ENCODE measurements around the gene HIVEP2.

Gene HIVEP2

DNA sequence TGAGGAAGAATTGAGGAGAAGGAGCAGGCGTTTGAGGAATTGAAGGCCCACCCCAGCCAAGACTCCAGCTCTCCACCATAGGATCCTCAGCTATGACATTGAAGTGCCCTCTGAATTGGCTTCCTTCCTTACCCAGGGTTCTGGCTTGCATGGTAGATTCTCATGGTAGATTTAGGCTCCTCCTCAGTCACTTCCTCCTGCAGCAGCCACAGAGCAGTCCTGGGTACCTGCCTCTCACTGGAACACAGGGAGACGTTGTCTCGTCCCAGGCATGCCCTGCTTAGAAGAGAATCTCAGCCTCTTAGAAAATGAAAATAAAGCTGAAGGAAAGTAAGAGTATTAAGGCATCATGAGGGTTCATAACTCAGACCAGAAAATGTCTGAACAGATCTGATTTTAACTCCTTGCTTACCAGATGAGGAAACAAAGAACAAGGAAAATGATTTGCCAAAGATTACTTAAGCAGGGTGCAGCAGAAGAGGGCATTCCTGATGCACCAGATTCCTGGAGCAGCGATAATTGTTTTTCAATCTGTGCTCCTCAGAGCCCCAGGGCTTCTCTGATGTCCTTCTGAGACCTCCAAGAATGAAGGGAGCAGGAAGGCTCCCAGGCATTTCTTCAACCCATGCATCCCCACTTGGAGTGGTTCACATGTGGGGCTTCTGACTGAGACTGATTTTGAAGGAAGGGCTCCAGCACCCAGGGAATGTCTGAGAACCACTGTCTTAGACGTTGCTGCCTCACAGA, 219.8 kb downstream of the HIVEP2 start:
- no peak for DNase-seq

DNA sequence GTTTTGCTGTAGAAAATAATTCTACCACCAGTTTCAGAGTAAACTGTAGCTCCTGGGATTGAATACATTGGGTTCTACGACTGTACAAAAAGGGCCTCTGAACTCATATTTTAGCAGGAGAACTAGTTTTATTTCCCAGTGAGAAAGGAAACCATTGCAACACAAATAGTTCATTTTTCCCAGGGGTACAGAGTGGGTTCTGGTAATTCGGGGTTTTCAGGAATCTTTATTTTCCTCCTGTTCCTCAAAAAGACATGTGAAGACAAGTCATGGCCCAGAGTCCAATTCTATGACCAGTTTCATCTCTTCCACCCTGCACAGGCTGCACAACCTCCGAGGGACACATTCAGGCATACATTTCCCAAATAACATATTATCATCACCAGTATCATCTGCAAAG, 222.1 kb downstream of the HIVEP2 start:
- DNase-seq: no peak

DNA sequence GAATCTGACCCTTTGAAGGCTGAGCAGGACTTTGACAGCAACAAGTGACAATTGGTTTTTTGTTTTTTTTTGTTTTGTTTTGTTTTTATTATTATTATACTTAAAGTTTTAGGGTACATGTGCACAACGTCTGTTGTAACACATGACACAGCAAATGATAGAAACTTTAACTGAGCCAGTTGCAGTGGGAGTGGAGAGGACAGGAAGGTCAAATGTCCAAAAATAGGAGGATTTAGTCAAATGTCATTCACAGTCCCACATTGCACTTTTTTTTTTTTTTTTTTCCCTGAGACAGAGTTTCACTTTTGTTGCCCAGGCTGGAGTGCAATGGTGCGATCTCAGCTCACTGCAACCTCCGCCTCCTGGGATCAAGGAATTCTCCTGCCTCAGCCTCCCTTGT, 223.0 kb downstream of the HIVEP2 start:
- no peak for DNase-seq

DNA sequence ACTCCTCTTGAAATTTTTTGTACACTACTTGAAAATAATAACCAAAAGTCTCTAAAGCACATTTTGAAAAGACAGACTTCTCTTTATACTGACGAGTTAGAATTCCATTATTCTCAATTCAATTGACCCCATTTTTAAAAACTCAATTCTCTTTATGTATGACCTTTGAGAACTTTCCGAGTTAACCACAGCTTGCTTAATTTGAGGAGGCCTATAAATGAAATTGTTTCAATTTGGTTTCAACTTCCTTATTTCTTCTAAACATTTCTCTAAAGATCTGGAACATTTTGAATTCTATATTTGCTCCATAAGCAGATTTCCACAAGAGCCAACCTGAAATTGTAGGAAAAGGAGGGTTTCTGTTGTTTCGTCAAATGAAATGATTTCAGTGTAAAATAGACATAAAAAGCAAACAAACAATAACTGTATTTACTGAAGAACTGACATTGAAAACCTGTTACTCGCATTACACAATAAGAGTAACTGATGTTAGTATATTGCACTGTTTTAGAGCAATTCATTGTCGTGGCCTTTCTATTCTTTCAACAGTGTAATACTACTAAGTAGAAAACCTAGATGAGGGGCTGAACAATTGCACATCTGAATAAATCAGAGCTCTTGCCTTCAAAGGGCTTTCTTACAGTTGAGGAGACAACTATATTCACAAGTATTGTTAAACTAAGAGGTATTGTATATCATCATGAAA, 223.6 kb downstream of the HIVEP2 start:
- DNase-seq: no peak

DNA sequence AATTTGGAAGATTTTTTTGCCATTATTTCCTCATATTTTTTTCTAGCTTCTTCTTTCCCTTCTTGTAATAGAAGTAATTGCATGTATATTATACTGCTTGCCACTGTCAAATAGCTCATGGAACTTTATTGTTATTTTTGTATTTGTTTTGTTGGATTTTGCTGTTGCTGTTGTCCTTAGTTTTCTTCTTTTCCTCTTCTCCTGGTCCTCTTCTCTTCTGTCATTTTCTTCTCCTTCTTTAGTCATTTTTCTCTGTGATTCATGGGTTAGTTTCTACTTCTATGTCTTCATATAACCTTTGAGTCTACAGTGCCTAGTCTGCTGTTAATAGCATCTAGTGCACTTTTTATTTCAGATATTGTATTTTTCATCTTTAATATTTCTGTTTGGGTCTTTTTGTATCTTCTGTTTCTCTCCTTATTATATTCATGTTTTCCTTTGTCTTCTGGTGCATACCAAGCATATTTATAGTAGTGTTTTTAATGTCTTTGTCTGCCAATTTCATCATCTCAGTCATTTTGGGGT, 226.2 kb downstream of the HIVEP2 start:
- DNase-seq: no peak

DNA sequence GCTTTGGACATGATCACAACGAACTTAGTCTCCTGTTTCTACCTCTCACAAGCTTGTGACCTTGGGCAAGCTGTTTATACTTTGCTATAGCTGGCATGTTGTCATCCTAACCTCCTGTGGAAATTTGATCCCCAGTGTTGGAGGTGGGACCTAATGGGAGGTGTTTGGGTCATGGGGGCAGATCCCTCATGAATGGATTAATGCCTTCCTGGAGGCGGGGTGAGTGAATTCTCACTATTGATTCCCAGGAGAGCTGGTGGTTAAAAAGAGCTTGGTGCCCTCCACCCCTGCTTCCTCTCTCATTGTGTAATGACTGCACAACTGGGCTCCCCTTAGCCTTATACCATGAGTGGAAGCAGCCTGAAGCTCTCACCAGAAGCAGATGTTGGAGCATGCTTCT, 228.9 kb downstream of the HIVEP2 start:
- DNase-seq: no peak

DNA sequence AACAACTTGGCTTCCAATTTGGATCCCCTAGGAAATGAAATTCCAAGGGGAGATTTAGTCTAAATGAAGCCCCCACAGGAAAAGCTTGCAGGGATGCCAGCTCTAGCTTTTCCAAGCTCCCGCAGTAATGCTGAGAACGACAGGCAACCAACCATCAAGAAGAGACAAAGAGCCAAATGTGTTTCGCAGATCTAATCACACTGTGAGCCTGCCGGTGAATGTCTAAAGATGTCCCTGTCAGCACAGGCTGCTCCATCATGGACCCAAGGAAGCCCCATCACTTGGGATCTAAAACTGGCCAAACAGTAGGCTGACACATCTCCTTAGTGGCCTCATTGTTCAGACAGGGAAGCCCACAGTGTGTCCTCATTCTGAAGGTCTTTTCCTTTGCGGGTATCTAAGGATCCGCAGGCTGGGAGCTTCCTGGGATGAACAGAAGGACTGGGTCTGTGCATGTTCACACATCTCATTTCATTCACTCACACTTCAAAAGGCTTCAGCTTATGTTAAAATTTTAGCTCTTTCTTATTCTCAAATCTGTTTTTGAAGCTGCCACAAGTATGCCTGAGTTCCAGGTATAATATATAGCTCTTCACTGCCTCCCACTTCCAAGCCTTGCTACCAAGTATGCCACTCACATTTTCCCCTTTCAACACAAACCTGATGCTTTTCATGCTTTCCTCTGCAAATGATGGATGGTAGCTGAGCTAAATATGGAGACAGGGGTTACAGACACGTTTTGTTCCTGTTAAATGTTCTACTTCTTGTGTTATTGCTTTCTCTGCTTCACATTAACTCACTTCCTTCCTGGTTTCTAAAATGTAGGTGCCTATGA, 229.8 kb downstream of the HIVEP2 start:
- no peak for DNase-seq

DNA sequence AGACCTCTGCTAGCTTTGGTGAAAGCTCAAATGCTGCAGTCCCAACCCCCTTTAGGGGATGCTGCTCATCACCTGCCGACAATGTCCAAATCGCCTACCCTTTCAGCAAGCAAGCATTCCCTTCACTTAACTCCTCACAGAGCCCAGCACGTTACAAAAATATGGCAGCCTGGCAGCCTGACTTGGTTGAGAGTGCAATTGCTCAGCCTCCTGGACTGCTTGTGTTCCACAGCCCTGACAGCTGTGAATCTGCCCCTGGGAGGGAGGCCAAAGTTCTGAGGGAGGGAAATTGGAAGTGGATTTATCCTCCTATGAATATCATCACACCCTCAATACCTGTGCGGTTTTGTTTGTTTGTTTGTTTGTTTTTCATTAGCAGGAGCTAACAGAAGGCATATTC, 231.0 kb downstream of the HIVEP2 start:
- no peak for DNase-seq

DNA sequence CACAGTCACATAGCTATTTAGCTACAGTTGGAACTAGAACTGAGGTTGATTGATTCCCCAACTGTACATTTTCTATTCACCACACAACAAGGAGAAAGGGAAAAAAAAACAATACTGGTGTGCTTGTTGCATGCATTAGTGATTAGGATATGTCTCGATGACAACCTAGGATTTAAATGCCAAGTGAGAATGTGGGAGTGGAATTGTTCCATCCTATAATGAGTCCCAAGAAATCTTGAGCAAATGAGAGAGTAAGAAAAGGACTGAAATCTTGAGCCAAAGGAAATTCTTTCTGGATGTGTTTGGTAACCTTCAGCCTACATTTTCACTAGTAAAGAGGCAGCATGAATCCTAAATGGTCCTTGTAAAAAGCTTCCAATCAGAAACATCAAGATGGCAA, 232.7 kb downstream of the HIVEP2 start:
- no peak for DNase-seq

DNA sequence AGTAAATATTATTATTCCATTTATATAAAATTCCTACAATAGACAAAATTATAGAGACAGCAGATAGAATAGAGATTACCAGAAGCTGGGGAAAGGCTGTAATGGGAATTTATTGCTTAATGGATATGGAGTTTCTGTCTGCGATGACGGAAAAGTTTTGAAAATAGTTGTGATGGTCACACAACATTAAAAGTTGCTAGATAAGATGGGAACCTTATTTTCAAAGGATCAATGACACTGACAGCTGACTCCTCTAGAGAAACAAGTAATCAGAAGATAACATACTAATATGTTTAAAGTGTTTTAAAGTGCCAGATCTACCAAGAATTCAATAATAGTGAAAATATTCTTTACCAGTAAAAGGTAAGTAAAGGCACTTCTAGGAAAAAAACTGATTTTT, 236.3 kb downstream of the HIVEP2 start:
- no peak for DNase-seq

DNA sequence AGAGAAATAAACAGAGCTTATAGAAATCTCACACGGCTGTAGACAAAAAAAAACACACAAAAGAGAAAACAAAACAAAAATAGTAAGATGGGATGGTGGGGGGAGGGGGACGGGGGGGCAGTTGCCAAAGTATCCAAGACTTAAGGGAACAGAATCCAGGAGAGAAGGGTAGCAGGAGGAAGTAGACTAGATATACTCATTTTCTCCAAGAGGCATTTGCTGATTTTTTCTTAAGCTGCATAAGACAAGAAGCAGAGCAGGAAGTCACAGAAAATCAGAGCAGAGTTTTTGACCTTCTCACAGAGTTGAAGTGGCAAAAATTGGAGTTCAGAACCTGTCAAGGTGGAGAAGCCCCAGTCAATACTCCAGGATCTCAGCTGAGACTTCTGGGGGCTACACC, 237.7 kb downstream of the HIVEP2 start:
- no peak for DNase-seq

DNA sequence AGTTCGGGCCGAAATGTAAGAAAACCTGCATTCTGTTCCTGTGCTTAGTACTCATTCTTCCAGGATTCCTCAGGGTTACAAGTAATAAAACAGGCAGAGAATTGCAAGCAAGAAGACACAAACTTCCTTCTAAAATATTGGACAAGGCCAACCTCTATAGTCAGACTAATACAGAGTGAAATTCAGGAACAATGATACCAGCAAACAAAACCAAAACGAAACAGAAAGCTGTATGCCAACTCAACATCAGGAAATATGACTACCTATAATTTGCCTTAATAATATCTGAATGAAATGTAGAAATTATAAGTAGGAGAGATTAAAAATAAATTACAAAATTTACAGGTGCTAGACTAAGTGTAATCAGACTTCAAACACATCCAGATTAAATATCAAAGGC, 238.8 kb downstream of the HIVEP2 start:
- DNase-seq: no peak

DNA sequence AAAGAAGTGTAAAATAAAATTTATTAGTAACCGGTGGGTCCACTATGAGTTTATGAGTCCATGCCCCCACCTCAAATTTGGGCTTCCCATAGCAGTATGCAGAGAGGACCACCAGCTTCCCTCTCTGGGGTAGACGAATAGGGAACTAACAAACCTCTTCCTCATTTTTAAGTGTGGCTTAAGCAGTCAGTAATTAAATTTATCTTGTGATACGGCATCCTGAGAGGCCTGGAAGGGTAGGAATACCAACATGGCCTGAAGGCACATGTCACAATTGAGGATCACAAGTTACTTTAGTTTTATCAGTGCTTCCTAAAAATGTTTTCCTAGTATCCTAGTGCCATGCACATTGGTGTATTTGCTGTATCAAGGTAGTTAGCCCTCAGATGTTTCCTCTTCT, 239.9 kb downstream of the HIVEP2 start:
- DNase-seq: no peak

DNA sequence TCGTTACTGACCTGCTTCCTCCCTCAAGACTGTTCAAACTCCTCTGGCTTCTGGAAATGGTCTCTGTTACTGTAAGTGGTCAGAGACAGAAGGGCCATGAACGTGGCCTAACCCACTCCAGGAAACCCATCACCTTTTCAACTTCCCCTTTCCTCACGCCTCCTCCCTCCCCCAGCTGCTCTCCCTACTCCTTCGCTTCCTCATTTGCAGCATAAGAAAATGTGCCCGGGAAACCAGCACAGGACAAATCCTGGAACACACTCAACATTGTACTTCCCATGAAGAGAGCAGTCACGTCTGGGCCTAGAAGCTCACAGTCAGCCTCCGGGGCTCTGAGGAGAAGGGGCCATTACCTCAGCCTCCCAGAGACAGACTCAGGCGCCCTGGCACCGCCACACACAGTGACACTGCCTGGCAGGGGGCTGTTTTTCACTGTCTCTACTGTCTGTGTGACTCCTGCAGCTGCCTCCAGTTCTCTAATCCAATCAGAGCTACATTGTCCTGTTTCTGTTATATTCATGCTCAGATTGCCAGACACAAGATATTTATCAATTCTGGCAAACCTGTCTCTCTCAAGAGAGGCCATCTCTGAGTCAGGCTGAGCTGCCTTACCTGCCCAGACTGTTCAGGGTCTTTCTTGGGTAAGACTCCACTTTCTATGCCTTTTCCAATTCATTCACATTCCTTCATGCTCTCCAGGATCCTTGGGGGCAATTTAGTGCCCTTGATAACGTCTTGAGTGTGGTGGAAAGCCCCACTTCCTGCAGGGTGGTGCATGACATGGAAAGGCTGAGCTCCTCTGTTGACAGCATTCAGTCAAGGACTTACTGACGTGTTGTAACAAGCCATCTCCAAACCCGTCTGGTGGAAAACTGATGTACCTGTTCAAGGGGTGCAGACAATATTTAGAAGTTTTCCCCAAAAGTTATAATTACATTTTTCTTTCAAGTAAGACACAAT, 242.2 kb downstream of the HIVEP2 start:
- peak; percentile 4 for DNase-seq

Measured in CD4-positive, alpha-beta T cell treated with Interleukin-12 subunit alpha and Interleukin-12 subunit beta, for 1 hour (primary cell).